Stomach (tissue), 9 donors: ENCODE results near the gene OR10V1. TPM values are rescaled to one million over a fixed set of nuclear protein-coding genes. Genes with fewer than 3 reads are reported as not detected.

Experiments used
- DNase-seq, 2 donors: peaks; one replicate each; pipeline versions ENCODE4 v3.0.0 to v3.0.0-alpha.2; 2013 to 2019
- H3K27ac ChIP-seq, 5 donors: fragments of 200-600 bp in 4 of 5; sonication (generic) in 4 of 5; one replicate each; pipeline ENCODE4 v1.5.1; 2013 to 2019; ENCODE audit warnings: mild to moderate bottlenecking in 1 of 5, moderate library complexity in 1 of 5
- H3K27me3 ChIP-seq, 3 donors: fragments of 200-600 bp; sonication (generic); one replicate each; pipeline ENCODE4 v1.5.1; 2017 to 2019; ENCODE audit warnings: mixed run types in 1 of 3
- H3K36me3 ChIP-seq, 4 donors: fragments of 200-600 bp; sonication (generic); 1 replicate in 3 of 4; 2 replicates in 1 of 4; pipeline ENCODE4 v1.5.1; 2016 to 2019
- H3K4me1 ChIP-seq, 4 donors: fragments of 200-600 bp; sonication (generic); one replicate each; pipeline ENCODE4 v1.5.1; 2016 to 2019
- H3K4me3 ChIP-seq, 4 donors: fragments of 200-600 bp; sonication (generic) in 3 of 4; one replicate each; pipeline ENCODE4 v1.5.1; 2016 to 2019; ENCODE audit warnings: mild to moderate bottlenecking in 1 of 4
- H3K9me3 ChIP-seq, 4 donors: fragments of 200-600 bp; sonication (generic); one replicate each; pipeline ENCODE4 v1.5.1; 2016 to 2019
- EP300 ChIP-seq: sonication (generic); formaldehyde crosslinking; IDR thresholded peaks from one replicate; pipeline ENCODE4 v1.6.1; 2017; ENCODE audit warnings: antibody characterized with exemption
- POLR2A ChIP-seq, 4 donors: fragments of 450-650 bp; IDR thresholded peaks; one replicate each; pipeline ENCODE4 v1.6.1; 2016; ENCODE audit warnings: antibody characterized with exemption in 4 of 4, control low read depth in 2 of 4, mild to moderate bottlenecking in 1 of 4, moderate library complexity in 1 of 4
- POLR2AphosphoS5 ChIP-seq, 3 donors: sonication (generic); formaldehyde crosslinking; IDR thresholded peaks; one replicate each; pipeline ENCODE4 v1.6.1; 2016; ENCODE audit warnings: antibody characterized with exemption in 3 of 3
- WGBS, 5 donors: extraction: QIAGEN DNeasy Blood & Tissue Kit in 3 of 5; methylation state at CpG; one replicate each; pipeline versions ENCODE4 v1.1.5 to v1.1.7; 2013 to 2018; 5-methylcytosine and 5-hydroxymethylcytosine counted together
- intact Hi-C: fragments of 100-400 bp; cut with DNase I; formaldehyde crosslinking; loops from one replicate; pipeline ENCODE4 v1.15.1; 2023; ENCODE audit warnings: low total_unique reads
- polyA plus RNA-seq, 3 donors: library from polyadenylated mRNA; stranded (reverse); fragments of 200-250 nt; gene quantifications; one replicate each; pipeline ENCODE4 v1.2.3, GENCODE V29; 2013
- total RNA-seq, 5 donors: library from RNA; depleted of rRNA; stranded (reverse); fragments of >200 nt; gene quantifications; one replicate each; pipeline versions ENCODE4 v1.1.0 to v1.2.3, GENCODE V29; 2014 to 2016
- TF ChIP-seq, protein P1 (sequence below), 7 experiments: fragments of 450-650 bp in 4 of 7; fragments of 200-600 bp in 3 of 7; sonication (generic) in 3 of 7; IDR thresholded peaks; one replicate each; pipeline ENCODE4 v1.5.1; 2016 to 2019; ENCODE audit warnings: antibody characterized with exemption in 7 of 7, control low read depth in 2 of 7, mild to moderate bottlenecking in 1 of 7
- donor health status: healthy with polysubstance abuse.
- donor health status: Bipolar disorder and iron deficiency.
- donor health status: healthy.

The OR10V1 gene
- total and polyA plus RNA-seq, 8 donors, result not detected

DNA sequence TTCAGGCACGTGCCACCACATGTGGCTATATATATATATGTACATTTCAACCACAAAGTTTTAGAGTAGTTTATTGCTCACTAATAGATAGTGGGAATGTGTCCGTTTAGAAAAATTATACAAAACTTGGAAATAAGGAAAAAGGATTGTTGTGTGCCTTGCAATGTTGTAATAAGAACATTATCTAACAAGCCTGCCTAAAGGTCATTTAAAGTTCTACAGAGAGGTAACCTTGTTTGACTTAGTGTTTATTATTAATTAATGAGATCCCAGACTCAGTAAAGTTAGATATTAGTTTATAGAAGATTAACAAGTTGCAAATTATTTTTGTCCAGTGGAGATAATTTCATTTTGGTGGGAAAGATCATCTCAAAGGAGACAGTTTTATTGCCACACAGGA lies 39.4 kb downstream of the OR10V1 start:
- intact Hi-C loops, result loop anchor here (10.0 kb wide), 1 partner anchor 129 kb away; no protein-coding TSS in a partner anchor
- no peaks in the 10 kb centered on the region for H3K27me3 ChIP-seq
- H3K36me3 ChIP-seq, result no peaks in the 10 kb centered on the region
- H3K4me1 ChIP-seq, result peaks cover 7 to 20% (median 11%) of the 10 kb centered on the region in 4 donors
- no peak overlapping the region for H3K4me3 ChIP-seq
- no peak overlapping the region for H3K27ac ChIP-seq
- no peaks in the 10 kb centered on the region for H3K9me3 ChIP-seq
- WGBS, 5 donors, result 24 to 44% (median 31%) methylated on average over 2 of the region's 2 CpGs
- TF ChIP-seq POLR2AphosphoS5 (IDR thresholded peaks at IDR 0.05) (no peak), POLR2A (IDR thresholded peaks at IDR 0.05) (no peak), EP300 (no peak)
- TF ChIP-seq, protein P1, sequence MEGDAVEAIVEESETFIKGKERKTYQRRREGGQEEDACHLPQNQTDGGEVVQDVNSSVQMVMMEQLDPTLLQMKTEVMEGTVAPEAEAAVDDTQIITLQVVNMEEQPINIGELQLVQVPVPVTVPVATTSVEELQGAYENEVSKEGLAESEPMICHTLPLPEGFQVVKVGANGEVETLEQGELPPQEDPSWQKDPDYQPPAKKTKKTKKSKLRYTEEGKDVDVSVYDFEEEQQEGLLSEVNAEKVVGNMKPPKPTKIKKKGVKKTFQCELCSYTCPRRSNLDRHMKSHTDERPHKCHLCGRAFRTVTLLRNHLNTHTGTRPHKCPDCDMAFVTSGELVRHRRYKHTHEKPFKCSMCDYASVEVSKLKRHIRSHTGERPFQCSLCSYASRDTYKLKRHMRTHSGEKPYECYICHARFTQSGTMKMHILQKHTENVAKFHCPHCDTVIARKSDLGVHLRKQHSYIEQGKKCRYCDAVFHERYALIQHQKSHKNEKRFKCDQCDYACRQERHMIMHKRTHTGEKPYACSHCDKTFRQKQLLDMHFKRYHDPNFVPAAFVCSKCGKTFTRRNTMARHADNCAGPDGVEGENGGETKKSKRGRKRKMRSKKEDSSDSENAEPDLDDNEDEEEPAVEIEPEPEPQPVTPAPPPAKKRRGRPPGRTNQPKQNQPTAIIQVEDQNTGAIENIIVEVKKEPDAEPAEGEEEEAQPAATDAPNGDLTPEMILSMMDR (IDR thresholded peaks at IDR 0.05), result no peak
- DNase-seq, result no peak

DNA sequence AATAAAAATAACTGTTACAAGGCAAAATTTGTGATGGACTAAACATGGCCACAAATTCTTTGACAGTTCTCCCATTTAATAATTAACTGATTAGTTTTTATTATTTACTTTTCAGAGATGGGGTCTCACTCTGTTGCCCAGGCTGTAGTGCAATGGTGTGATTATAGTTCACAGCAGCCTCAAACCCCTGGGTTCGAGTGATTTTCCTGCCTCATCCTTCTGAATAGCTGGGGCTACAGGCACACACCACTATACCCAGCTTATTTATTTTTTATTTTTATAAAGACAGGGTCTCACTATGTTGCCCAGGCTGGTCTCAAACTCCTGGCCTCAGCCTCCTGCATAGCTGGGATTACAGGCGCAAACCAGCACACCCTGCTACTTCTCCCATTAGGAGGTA lies 40.4 kb downstream of the OR10V1 start:
- no peak for TF ChIP-seq EP300
- TF ChIP-seq POLR2AphosphoS5 (IDR thresholded peaks at IDR 0.05), result no peak
- TF ChIP-seq, protein P1 (IDR thresholded peaks at IDR 0.05), result no peak
- no peak for TF ChIP-seq POLR2A (IDR thresholded peaks at IDR 0.05)
- Histone ChIP-seq H3K4me1 (peaks cover 7 to 20% (median 11%) of the 10 kb centered on the region in 4 donors), H3K9me3 (no peaks in the 10 kb centered on the region), H3K27ac (no peak overlapping the region), H3K27me3 (no peaks in the 10 kb centered on the region), H3K4me3 (no peak overlapping the region), H3K36me3 (no peaks in the 10 kb centered on the region)
- intact Hi-C loops, result loop anchor here (10.0 kb wide), 1 partner anchor 128 kb away; no protein-coding TSS in a partner anchor
- DNase-seq, result no peak
- WGBS, 5 donors, result 88 to 98% (median 93%) methylated on average over 2 of the region's 2 CpGs

DNA sequence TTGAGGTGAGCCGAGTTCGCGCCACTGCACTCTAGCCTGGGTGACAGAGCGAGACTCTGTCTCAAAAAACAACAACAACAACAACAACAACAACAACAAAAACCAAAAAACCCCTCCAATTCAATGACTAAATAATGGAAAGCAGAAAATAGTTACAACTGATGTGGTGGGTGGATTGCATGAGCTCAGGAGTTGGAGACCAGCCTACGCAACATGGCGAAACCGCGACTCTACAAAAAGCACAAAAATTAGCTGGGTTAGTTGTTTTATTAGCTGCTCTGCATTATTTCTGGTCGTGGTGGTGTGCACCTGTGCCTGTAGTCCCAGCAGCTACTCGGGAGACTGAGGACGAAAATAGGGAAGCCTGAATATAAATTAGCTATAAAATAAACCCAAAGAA lies 42.2 kb downstream of the OR10V1 start:
- Histone ChIP-seq H3K36me3 (peaks cover 0 to 3% (median 2%) of the 10 kb centered on the region in 4 donors), H3K27ac (no peak overlapping the region), H3K27me3 (no peaks in the 10 kb centered on the region), H3K4me1 (peaks cover 19 to 38% (median 26%) of the 10 kb centered on the region in 4 donors), H3K9me3 (no peaks in the 10 kb centered on the region), H3K4me3 (no peak overlapping the region)
- DNase-seq, result no peak
- 94 to 96% (median 94%) methylated on average over 11 of the region's 11 CpGs for WGBS, 5 donors
- TF ChIP-seq POLR2A (IDR thresholded peaks at IDR 0.05), result no peak
- TF ChIP-seq EP300, result no peak
- no peak for TF ChIP-seq POLR2AphosphoS5 (IDR thresholded peaks at IDR 0.05)
- intact Hi-C loops, result loop anchor here (10.0 kb wide), 1 partner anchor 127 kb away; no protein-coding TSS in a partner anchor

DNA sequence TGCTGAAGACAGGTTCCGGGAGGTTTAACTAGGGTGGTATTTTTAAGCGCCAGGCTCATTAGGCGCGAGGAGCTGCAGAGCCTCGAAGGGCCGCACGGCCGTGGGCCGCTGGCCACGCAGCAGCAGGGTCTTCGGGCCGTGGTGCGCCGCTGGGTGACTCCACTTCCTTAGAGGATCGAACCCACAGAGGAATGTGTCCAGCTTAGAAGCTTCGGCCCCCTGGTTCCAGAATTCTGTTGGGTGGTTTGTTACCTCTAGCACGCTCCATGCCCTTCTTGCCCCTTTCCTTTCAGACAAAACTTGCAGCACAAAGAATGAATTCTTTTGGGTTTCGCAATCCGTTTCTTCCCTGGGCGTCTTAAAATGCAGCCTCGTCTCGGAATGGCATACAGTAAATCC lies 44.0 kb downstream of the OR10V1 start:
- H3K4me1 ChIP-seq, result peaks cover 19 to 47% (median 36%) of the 10 kb centered on the region in 4 donors
- intact Hi-C loops, result loop anchor here (10.0 kb wide), 1 partner anchor 125 kb away; no protein-coding TSS in a partner anchor
- H3K27me3 ChIP-seq, result no peaks in the 10 kb centered on the region
- TF ChIP-seq POLR2AphosphoS5 (IDR thresholded peaks at IDR 0.05) (no peak), POLR2A (IDR thresholded peaks at IDR 0.05) (no peak), EP300 (no peak)
- TF ChIP-seq, protein P1 (IDR thresholded peaks at IDR 0.05), result no peak
- WGBS, 5 donors, result 2 to 6% (median 4%) methylated on average over 20 to 22 of the region's 22 CpGs
- no peaks in the 10 kb centered on the region for H3K9me3 ChIP-seq
- H3K4me3 ChIP-seq, result peak overlapping the region; percentile 80 to 92 (median 90)
- H3K27ac ChIP-seq, result peak overlapping the region; percentile 97 to 99 (median 98)
- peaks cover 5 to 22% (median 21%) of the 10 kb centered on the region in 4 donors for H3K36me3 ChIP-seq
- peak in 1 of 2 donors; percentile 34 for DNase-seq
